SKM-1 (cell line): ENCODE results near the gene DEK.
A peak's percentile ranks its signal among the peaks of the same experiment; 100 is the strongest.
"Not testable (repeated sequence)": the region's sequence is repeated elsewhere in the genome, so short reads cannot be mapped to it uniquely, and the experiment has no call there.

Experiments
- DNase-seq: peaks from one replicate; lab custom pipeline; 2025; ENCODE audit not compliant: unreplicated experiment; lab: John Stamatoyannopoulos, UW

Gene DEK

DNA sequence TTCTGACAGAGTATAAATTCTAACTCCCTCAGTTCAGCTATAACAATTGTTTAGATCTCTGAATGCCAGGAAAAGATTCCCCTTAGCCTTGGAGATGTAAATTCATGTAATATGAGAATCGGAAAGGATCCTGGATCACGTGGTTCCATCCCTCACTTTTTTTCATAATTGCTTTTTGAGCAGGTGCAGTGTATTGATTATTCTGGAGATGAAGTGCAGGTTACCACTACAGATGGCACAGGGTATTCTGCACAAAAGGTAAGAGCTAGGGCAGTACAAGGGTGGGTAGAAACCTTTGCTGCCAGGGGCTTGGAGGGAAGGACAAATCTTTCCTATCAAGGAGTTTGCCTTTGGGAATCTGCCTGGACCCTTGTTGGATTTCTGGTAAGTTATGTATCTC is 56.4 kb downstream of the DEK start:
- DNase-seq: no peak

DNA sequence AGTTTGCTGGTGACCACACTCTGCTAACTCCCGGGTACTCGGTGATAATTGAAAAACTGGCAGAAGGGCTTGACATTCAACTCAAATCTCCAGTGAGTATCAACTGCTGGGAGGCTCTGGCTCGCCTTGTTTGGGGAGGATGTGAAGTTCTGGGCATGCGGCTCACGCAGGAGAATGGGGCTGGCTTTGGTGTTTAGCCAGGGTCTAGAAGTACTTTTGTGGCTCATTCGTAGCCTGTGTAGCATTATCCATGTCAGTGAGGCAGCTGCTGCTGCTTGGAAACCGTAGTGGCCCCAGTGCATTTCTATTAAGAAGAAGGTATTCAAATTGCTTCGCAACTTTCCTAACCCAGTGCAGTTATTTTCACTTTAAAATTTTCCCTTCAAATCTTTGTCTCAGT is 56.9 kb downstream of the DEK start:
- no peak for DNase-seq

DNA sequence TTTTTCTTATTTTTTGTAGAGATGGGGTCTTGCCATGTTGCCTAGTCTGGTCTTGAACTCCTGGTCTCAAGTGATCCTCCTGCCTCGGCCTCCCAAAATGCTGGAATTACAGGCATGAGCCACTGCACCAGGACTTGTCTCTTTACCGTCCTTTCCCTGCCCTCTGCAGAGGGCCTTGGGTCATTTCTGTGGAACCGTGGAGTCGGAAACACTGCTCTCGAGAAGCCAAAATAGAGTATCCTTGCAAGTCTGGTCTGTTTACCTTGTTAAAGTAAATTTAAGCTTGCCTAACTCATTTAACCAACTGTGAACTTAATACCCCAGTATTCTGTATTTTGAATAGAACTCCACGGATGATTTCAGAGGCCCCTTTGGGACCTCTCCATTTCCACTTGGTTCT is 57.7 kb downstream of the DEK start:
- no peak for DNase-seq

DNA sequence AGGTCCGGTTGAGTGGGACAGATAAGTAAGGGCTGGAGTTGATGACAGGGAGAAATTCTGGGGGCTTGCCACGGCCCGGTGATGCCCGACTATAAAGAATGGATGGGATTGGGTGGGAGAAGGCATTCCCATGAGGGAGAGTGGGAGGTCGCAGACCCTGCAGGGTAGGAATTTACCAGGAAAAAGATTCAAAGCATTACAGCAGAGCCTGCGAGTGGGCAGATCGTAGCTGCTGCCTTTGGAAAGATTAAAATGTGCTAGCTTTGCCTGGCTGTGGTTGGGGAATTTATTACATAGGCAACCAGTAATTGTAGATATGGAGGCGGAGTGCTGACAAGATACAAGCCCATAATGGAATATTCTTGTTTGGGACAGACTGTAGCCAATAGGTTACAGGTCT is 59.6 kb downstream of the DEK start:
- no peak for DNase-seq

DNA sequence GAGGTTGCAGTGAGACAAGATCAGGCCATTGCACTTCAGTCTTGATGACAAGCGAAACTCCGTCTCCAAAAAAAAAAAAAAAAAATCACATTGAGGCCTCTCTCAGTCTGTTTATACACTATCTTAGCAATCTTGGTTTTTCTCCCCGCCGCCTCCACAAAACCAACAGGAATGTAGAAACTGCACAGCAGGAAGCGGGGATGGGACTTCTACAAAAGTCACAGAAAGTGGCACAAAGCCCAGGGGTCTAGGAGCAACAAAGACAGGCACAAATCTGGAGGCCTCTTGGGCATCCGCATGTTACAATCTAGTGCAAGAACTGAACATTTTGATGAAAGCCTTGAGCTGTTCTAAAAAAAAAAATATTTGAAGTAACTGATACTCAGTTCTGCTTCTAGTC is 60.5 kb downstream of the DEK start:
- DNase-seq: no peak

DNA sequence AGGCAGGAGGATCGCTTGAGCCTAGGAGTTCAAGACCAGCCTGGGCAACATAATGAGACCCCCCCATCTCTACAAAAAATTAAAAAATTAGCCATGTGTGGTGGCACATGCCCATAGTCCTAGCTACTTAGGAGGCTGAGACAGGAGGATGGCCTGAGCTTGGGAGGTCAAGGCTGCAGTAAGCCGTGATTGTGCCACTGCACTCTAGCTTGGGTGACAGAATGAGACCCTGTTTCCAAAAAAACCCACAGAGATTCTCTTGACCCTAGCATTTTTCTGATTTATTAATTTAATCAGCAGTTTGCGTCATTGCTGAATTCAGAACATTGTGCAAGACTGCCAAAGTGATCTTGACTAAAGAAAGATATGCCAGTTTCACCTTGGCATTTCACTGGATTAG is 72.3 kb downstream of the DEK start:
- no peak for DNase-seq

DNA sequence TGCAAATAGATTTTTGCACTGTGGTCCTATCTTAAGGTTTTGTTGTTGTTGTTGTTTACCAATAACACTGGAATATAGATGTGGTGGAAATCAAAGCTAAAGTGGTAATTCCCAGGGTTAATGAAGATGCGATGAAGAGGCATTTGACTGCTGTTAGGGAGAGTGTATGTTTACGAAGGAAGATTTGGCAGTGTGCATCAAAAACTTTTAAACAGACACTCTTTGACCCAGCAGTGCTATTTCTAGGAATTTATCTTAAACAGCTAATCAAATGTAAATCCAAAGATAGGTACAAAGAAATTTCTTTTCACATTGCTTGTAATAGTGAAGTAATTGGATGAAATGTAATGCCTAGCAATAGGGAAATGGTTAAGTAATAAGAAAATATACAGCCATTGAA is 75.1 kb downstream of the DEK start:
- DNase-seq: no peak

DNA sequence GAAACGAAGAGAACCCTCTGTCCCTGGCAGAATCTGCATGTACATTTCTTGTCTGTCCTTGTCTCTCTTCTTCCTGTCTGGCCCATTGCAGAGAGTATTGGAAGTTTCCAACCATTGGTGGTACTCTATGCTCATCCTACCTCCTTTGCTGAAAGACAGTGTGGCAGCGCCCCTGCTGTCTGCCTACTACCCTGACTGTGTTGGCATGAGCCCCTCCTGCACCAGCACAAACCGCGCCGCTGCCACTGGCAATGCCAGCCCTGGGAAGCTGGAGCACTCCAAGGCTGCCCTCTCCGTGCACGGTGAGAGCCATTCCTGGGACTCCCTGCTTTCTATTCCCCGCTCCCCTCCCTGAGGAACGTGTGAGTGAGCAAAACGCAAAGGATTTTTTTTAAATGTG is 76.6 kb downstream of the DEK start:
- no peak for DNase-seq

DNA sequence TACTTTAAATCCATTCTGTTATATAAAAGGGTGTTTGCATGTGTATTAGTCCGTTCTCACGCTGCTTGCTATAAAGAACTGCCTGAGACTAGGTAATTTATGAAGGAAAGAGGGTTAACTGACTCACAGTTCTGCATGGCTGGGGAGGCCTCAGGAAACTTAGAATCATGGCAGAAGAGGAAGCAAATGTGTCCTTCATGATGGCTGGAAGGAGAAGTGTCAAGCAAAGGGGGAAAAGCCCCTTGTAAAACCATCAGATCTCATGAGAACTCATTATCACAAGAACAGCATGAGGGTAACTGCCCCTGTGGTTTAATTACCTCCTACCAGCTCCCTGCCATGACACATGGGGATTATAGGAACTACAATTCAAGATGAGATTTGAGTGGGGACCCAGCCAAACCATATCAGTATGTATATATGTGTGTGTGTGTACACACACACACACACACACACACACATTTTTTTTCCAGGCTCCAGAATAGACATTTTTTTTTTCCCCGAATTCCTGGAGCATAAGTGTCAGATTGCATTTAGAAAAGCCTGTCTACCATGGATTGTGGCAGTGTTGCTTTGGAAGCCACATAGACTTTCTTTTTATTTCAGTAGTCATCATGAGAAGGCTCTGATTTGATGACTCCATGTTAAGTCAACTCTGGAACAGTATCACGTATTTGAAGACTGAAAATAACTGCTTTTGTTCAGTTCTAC is 77.6 kb downstream of the DEK start:
- no peak for DNase-seq

DNA sequence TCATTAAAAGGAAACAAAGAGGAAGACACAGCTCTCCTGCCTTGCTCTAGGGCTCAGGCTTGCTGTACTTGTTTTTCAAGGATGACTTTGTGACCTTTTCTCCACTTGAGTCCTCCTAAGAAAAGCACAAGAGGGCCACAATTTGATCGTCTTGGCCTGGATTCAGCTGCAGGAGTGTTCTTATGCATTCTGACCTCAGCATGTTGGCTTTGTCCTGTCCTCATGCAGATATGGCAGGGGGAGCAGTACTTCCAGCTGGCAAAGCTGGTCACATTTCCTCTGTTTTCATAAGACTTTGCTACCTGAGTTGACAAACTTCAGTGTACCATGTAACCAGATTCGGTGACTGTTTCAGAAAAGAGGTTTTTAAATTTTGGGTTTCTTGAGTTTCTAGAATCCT is 78.3 kb downstream of the DEK start:
- no peak for DNase-seq

DNA sequence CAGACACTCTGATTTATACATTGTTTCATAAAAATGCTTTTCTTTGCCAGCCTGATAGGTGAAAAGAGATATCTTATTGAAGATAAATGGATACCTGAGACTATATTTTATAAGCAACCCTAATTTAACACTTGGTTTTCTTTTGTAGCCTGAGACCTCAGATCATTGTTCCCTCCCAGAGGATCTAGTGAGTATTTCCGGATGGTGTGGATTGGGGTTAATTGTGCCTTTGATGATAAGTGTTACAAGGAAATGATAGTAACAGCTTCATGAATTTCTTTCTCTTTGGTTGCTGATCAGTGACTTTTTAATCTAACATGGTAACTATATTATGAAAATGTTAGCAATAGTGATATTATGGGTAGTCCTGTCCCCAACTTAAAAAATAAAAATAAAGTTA is 78.7 kb downstream of the DEK start:
- no peak for DNase-seq

DNA sequence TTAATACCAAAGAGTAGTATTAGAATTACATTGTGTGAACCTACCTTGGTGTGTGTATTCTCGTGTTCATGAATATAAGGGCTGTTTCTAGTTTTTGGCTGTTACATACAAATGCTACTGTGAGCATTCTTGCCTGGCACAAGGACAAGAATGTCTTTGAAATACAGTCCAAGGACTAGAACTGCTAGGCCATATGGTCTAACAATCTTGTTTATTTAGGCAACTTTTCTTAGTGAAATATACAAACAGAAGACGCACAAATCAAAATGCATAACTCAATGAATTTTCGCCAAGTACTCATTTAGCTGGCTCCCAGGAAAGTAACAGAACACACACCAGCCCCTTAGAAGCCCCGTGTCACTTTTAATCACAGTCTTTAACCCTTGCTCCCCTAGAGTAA is 80.6 kb downstream of the DEK start:
- DNase-seq: no peak

DNA sequence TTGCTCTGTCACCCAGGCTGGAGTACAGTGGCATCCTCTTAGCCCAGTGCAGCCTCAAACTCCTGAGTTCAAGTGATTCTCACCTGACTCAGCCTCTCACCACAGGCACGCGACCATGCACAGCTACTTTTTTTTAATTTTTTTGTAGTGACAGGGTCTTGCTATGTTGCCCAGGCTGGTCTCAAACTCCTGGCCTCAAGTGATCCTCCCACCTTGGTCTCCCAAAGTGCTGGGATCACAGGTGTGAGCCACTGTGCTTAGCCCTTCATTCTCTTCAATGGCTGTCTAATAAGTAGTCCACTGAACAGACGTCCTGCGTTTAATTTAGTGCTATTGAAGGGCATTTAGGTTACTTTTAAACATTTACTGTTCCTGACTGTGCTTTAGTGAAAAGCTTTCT is 81.8 kb downstream of the DEK start:
- no peak for DNase-seq

DNA sequence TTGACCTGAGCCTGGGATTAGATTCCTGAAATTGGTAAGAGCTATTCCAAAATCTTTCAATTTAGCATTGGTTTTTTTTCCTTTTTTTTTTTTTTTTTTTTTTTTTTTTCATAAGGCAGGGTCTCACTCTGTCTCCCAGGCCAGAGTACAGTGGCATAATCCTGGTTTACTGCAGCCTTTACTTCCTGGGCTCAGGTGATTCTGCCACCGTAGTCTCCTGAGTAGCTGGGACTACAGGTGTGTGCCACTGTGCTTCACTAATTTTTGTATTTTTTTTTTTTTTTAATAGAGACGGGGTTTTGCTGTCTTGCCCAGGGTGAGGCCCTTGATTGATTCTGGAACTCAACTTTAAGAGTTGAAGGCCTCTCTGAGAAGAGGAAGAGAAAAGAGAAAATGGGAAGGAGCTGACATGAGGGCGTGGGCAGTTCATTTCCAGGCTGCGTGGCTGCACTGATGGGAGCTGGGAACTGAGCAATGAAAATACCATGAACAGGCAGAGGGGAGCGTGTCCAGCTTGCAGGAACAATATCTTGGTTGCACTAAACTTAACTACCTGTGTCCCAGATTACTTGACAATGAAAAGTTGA is 84.5 kb downstream of the DEK start:
- peak; percentile 51 for DNase-seq

DNA sequence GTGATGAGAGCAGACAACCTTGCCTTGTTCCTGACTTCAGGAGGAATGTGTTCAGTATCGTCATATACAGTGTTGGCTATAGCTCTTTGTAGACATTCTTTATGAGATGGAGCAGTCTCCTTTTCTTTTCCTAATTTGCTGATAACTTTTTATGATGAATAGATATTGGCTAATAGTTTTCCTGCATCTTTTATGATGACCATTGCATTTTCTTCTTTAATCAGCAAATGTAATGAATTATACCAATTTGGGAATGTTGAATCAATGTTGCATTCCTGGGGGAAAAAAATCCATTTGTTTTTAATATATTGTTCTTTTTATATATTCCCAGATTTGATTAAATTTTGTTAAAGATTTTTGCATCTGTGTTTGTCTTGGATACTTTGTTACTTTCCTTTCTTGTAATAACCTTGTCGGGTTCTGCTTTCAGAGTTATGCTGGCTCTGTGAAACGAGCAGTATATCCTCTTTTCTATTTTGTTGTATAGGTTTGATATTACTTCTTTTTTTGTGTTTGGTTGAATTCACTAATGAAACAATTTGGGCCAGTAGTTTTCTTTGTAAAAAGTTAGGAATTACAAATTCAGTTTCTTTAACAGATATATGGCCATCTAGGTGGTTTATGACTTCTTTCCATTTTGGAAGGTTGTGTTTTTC is 85.2 kb downstream of the DEK start:
- DNase-seq: no peak

DNA sequence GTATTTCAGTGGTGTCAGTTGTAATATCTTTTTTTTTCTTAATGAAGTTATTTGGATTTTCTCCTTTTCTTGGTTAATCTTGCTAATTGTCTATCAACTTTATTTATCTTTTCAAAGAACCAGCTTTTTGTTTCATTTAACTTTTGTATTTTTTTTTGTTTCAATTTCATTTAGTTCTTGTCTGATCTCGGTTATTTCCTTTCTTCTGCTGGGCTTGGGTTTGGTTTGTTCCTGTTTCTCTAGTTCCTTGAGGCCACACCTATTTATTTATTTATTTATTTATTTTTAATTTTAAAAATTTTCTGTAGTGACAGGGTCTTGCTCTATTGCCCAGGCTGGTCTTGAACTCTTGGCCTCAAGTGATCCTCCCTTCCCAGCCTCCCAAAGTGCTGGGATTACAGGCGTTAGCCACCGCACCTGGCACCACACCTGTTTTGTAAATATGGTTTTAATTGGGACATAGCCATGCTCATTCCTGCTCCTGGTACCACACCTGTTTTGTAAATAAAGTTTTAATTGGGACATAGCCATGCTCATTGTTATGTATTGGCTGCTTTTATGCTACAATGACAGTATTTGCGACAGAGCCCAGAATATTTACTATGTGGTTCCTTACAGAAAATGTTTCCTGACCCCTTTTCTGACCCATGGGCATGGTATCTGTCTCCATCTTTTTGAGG is 86.9 kb downstream of the DEK start:
- no peak for DNase-seq

DNA sequence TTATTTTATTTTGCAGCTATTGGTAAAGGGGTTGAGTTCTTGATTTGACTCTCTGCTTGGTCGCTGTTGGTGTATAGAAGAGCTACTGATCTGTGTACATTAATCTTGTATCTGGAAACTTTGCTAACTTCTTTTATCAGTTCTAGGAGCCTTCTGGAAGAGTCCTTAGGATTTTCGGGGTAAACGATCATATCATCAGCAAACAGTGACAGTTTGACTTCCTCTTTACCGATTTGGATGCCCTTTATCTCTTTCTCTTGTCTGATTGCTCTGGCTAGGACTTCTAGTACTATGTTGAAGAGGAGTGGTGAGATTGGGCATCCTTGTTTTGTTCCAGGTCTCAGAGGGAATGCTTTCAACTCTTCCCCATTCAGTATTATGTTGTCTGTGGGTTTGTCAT is 88.1 kb downstream of the DEK start:
- not testable (repeated sequence) for DNase-seq
